Glomerular endothelial cell (primary cell): ENCODE measurements around the gene TXNRD1. TPM values are rescaled to one million over a fixed set of nuclear protein-coding genes. Genes with fewer than 3 reads are reported as not detected.

ENCODE experiments used
- DNase-seq: peaks from one replicate; pipeline ENCODE4 v3.0.0-alpha.2; 2011; ENCODE audit warnings: low read depth, low spot score; ENCODE audit errors: extremely low read depth
- total RNA-seq: library from RNA; depleted of rRNA; stranded (reverse); fragments of >200 nt; gene quantifications from 2 replicates; pipeline ENCODE4 v1.2.3, GENCODE V29; 2015

Gene TXNRD1
- total RNA-seq, 1 donor from 2014 or later = 171 TPM

- DNase-seq = no peak
Measured at GRCh38 chr12:104359216-104359615, 143.6 kb downstream of the TXNRD1 start.

GRCh38 chr12:104360157-104360556, 144.6 kb downstream of the TXNRD1 start:
- no peak for DNase-seq

DNA sequence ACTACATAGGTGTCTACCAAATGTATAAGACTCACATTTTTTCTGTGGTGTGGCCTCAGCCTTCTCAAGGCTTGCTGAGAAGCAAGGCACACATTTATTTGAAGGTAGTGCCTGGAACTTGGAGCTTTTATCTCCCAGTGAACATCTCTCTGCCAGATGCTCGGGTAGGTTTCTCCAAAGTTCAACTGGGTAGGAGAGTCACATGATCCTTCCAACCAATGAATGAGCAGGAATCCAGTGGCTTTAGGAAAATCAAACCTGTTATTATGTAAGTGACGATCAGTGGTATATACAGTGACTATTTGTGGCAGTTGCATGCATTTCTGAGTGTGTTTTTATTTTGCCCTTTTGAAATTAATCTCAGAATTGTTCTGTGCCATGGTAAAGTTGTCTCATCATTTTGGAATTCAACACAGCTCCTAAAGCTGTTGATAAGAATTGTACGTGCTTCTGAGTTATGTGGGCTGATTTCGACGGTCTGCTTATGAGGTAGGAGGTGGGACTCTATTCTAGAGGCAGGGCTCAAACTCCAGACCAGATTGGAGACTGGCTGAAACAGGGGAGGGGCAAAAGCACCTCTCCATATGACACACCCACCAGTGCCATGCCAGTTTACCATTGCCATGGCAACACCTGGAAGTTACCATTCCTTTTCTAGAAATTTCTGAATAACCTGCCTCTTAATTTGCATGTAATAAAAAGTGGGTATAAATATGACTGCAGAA, 145.6 kb downstream of the TXNRD1 start:
- DNase-seq = no peak

GRCh38 chr12:104365921-104366410, 150.4 kb downstream of the TXNRD1 start:
- no peak for DNase-seq

- DNase-seq = no peak
Measured at GRCh38 chr12:104369708-104370107, 154.1 kb downstream of the TXNRD1 start.

- peak; percentile 74 for DNase-seq
Measured at GRCh38 chr12:104371043-104371870, 155.7 kb downstream of the TXNRD1 start.

GRCh38 chr12:104372061-104372720, 156.6 kb downstream of the TXNRD1 start:
- no peak for DNase-seq

DNA sequence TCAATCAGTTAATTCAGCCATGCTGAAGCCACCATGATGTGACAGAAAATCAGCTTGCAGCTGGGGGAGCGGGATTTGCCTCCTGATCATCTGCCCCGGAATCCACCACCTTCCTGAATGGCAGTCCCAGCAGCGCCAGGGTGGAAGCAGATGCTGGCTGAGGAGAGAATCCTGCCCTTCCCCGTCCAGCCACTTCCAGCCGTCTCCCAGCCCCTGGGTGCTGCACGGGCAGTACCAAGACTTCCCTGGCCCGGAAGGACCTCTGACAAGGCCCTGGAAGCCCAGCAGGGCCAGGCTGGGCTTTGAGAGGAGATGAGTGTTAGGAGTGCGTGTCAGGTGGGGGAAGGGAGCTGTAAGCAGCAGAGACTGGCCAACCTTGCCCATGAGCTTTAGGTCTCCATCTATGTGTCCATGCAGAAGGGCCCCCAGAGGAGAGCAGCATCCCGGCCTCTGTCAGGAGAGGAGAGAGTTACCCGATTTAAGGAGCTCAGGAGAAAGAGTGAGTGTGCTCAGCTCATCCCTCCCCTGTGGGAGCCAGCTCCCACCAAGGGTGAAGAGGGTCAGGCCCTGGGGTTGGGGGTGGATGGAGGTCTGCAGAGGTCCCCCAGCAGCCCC, 157.2 kb downstream of the TXNRD1 start:
- DNase-seq = no peak

GRCh38 chr12:104374071-104374470, 158.5 kb downstream of the TXNRD1 start:
- no peak for DNase-seq

DNA sequence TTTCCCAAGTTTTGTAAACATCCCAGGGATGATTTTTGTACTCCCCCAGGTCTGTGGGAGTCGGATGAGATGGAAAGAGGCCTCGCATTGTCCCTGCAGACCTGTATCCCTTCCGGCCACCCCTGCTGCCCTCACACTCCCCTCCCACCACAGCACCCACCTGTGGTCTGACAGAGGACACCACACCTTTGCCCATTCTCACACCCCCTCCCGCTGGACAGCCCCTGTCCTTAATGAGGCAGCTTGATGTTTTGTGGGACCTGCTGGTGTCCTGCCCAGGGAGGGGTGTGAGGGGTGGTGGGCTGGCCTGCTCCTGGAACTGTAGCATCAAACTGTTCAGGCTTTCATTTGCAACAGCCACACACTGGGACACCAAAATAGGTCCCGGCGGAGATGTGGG, 159.2 kb downstream of the TXNRD1 start:
- DNase-seq = no peak

GRCh38 chr12:104375775-104376174, 160.2 kb downstream of the TXNRD1 start:
- DNase-seq = no peak

- no peak for DNase-seq
Measured at GRCh38 chr12:104376650-104377513, 161.3 kb downstream of the TXNRD1 start.

GRCh38 chr12:104377514-104377812, 161.9 kb downstream of the TXNRD1 start:
- DNase-seq = no peak

GRCh38 chr12:104378427-104378826, 162.8 kb downstream of the TXNRD1 start:
- DNase-seq = no peak

DNA sequence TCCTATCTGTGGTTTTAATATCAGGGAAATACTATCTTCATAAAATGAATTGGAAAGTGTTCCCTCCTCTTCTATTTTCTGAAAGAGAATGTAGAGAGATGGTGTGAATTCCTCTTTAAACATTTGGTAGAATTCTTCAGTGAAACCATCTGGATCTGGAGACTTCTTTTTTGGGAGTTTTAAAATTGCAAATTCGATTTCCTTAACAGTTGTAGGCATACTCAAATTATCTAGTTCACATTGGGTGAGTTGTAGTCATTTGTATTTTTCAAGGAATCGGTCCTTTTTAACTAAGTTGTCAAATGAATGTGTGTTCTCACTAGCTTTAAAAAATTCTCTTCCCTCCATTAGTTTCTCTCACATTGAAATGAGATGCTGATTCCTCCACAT, 165.8 kb downstream of the TXNRD1 start:
- DNase-seq = no peak

DNA sequence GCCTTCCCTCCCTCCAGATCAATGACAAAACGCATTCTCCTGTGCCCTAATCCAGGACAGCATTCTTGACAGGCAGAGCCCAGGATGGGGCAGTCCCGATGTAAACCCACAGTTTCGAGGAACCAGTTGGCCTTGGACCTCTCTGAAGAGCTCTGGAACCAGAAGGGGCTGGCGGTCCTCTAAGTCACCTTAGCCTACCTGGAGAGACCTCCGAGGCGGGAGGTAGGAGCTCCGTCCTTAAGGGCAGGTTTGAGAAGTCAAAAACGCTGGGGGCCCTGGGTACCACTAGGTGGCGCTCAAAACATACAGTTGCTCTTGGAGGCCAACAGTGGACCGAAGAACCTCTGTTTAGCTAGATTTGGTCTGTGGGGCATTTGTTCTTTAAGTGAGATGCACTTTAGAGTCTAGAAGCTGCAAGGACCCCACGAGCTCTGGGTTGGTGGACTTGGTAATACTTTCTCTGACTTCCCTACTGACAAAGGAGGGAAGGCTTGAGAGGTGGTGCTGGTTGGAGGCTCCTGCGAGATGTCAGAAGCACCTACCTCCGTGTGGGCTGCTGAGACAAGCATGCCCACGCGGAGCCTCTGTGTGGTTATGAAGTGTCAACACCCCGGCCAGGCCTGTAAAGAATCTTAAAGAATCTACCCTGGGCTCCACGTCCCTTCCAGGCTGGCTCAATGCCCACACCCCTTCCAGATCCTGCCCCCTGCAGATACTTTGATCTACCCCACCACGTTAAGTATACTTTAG, 166.3 kb downstream of the TXNRD1 start:
- no peak for DNase-seq

GRCh38 chr12:104384141-104384880, 168.7 kb downstream of the TXNRD1 start:
- DNase-seq = no peak

DNA sequence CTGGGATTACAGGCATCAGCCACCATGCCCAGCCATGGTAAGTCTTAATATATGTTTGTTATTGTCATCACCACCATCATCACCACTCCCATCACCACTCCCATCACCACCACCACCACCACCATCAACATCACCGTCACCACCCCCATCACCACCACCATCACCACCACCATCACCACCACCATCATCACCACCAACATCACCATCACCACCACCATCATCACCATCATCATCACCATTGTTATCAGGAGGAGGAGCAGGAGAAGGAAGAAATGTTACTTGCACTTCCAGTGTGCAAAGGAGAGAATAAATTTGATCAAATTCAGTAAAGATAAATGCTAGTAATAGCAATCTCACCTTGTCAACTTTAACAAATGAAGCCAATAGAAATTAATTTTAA, 169.9 kb downstream of the TXNRD1 start:
- no peak for DNase-seq

DNA sequence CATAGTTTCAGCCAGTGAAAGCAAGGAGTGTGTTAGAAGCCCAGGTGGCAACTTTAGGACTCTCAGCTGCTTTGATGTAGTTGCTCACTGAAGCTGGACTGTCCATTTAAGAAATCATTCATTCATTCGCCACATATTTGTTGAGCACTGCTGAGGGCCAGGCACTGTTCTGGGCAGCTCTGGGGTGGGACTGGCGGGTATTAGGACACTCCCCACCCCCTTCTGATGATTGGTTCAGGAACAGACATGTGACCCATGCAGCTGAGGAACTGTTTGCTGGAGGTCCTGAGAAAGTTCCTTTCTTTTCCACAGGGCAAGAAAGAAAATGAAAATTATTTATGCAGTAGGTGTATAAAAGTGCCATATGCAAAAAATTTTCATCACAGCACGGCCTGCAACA, 170.9 kb downstream of the TXNRD1 start:
- no peak for DNase-seq
